Measurements from ENCODE around the gene NFASC.
A peak's percentile ranks its signal among the peaks of the same experiment; 100 is the strongest.

NFASC gene

DNA sequence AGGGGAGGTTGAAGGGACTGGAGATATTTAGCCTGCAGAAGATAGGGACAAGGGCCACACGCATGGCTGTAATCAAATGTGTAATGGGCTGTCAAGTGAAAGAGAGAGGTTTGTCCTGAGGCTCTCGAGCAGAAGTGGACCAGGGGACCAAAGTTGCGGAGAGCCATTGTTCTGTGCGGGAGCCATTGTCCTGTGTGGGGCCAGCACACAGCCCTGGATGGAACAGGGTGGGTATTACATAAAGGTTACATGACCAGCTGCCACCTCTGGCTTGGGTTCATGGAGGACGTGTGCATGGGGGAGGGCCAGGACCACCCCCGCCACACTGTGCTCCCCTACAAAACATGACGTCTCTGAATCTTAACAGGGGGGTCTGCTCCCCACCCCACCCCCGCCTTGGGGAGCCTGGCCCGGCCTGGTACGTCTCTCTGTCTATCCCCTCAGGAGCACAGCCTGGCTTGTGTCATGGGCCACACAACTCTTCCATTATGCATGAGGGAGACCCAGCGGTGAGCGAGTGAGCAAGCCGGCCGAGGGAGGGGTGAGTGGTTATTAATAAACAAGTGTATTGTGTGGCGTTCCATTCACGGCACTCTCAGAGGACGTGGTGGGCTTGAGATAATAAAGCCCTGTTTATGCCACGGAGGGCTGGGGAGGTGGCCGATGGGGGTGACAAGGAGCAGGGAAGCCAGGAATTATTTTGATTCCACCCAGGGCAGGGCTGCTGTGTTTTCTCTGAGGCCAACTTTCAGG is at the start of gene NFASC:
NFASC (plus strand) TSS at position 703 of the 753 bp plus-strand sequence. CDS start 73,454 bp downstream, outside the sequence.
- DNase-seq (ENCODE audit: low read depth in 2 of 3, low spot score in 1 of 3): no peak

DNA sequence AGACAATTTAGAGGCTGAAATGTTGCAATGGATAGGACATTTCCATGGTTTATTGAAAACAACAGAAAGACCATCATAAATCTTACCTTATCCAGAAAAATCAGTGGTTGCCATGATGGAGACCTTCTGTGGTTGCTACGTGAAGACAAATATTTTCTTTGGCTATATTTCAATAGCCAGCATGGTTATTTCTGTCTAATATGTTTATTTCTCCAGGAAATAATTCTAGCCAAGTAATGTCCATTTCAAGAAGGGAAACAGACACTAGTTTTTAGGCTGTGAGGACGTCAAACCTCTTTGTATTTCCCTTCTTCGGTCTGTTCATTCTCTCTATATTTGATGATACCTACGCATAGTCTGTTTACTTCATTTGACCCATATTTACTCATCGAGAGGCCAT is 49.2 kb upstream of the NFASC start:
- no peak for DNase-seq (ENCODE audit: low read depth in 2 of 3, low spot score in 1 of 3)

DNA sequence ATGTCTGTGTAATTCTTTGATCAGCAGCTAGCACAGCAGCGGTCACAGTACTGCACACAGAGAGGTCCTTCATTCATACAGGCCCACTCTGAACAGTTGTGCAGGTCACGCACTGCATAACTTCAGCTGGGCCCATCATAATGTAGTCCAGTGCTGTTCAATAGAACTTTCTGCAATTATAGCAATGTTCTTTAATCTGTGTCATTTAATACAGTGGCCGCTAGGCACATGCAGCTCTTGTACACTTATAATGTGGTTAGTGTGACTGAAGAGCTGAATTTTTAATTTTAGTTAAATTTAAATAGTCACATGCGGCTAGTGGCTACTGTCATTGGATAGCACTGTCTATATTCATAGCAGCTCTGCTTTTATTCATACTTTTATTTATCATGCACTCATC is 48.7 kb upstream of the NFASC start:
- no peak for DNase-seq (ENCODE audit: low read depth in 2 of 3, low spot score in 1 of 3)

DNA sequence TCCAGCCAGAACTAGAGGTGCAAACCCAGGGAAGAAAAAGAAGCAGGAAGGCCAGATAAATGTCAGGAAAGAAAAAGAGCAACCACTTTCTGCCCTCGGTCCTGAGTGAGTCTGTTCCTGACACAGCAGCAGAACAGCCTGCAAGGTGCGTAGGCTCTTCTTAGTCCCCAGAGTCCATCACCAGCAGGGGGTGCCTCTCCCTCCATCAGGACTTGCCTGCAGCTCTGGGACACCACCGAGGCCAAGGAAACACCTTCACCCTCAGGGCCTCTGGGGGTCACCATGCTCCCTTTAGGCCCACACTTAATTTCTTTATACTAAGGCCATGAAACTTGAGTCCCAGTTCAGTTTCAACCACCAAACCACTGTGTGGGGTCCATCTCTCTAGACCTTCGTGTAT is 43.7 kb upstream of the NFASC start:
- peak in 1 of 3 donors; percentile 16 for DNase-seq (ENCODE audit: low read depth in 2 of 3, low spot score in 1 of 3)

DNA sequence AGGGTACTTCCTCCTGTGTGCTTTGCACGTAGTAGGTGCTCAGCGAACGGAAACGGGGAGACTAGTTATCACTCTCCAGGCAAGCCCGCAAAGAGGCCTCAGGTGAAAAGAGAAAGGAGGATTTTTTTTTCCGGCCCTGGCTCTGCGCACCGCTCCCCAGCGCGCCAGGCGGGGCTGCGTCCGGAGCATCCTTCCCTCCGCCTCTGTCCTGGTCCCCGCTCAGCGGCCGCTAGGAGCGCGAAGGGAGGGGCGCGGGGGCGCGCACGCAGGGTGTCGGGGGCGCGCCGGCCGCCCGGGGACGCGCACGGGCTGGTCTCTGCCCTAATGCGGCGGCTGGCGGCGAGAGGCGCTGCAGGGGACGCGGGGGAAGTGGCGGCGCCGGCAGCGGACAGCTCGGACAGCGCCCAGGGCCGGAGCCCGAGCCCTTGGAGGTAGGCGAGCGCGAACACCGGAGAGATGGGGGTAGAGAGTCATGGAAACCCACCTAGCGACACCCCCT is 42.3 kb upstream of the NFASC start:
- DNase-seq (ENCODE audit: low read depth in 2 of 3, low spot score in 1 of 3): peak; percentile 18 to 33 (median 29)

DNA sequence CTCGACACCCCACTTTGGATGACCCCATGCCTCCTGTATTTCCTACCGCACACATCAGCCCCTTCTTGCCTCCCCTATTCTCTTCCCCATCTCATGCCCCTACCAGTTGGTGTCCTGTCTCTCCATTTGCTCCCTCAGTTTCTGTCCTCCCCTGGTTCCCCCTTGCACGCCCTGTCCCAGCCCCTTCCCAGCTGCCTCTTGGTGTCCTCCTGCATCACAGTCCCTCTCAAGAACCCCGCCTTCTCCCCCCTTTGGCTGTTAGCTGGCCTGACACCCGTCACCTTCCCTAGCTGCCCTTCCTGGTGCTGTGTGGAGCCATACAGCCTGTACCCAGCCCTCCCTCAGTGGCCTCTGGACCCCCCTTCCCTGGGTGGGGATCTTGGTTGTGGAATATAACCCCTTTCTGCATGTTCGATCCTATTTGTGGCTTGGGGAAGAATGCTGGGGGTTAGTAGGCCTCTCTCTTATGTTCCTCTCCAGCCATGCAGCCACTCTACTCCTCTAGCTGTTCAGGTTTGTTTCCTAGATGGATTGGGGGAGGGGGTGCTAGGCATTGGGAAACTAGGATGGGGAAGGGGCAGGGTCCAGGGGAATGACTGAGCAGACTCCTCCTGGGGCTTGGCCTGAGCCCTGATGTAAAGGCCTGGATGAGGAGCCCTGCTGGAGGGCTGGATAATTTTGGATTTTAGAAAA is 41.4 kb upstream of the NFASC start:
- no peak for DNase-seq (ENCODE audit: low read depth in 2 of 3, low spot score in 1 of 3)

DNA sequence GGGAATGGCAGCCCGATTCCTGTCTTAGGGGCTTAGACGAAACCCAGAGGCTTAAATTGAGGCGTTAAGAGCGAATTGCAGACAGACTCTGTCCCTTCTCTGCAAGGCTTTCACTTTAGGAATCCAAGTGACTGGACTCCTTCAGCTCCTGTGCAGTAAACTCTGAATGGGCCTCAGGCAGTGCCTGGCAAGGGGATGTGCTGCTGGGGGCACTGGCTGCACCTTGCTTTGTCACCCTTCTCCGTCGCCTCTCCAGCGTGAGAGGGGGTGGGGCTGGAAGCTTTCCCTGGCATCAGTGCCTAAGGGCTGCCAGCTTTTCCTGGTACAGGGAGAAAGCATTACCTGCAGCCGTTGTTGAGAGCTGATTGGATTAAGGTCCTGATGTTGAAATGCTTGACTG is 39.9 kb upstream of the NFASC start:
- DNase-seq (ENCODE audit: low read depth in 2 of 3, low spot score in 1 of 3): no peak

DNA sequence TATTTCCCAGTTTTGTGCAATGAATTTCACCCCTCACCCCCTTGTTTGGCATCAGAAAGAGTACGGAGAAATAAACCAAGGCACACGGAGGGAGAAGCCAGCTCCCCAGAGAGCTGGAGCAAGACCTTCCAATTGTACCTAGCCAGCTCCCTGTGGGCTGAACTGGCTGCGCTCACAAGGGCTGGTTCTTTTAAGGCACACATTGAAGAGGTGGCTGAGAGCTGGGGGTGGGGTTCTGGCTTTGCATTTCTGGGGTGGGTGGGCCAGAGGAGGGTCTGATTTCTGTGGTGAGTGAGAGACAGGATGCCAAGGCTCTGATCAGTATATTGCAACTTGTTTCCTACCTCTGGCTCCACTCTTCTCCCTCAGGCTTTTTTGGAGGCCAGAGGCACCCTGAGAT is 39.5 kb upstream of the NFASC start:
- DNase-seq (ENCODE audit: low read depth in 2 of 3, low spot score in 1 of 3): no peak

DNA sequence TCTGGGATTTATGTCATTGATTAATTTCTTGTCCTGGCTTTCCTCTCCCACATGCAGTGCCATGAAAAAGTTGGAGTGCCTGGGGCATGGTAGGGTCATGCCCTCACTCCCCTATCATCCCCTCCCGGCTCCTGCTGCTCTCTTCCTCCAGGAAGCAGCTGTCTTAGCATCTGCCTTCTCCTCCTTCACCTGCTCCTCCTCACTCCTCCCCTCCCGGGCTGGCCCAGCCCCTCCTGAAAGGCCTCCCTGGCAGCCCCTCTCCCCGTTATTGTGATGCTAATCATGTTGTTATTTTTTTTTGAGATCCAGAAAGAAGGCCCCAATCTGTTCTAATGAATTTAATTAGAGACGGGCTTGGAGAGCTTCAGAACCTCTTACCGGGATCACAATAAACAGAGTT is 36.3 kb upstream of the NFASC start:
- DNase-seq (ENCODE audit: low read depth in 2 of 3, low spot score in 1 of 3): no peak

DNA sequence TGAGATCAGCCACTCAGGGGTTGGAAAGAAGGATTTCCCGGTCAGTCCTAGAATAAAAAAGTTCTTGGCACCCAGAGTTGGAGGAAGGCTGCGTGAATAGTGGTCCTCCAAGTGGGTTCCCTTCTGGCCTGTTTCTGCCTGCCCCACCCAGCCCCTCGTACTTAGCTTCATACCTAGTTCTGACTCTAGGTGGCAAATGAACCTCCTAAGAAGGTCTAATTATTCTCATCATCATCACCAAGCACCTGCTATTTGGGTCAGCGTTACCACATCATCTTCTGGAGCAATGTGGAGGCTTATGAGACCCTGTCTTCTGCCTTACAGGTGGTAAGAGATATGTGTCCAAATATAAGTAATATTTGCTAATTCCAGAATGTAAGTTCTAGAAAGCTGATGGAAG is 35.9 kb upstream of the NFASC start:
- no peak for DNase-seq (ENCODE audit: low read depth in 2 of 3, low spot score in 1 of 3)

DNA sequence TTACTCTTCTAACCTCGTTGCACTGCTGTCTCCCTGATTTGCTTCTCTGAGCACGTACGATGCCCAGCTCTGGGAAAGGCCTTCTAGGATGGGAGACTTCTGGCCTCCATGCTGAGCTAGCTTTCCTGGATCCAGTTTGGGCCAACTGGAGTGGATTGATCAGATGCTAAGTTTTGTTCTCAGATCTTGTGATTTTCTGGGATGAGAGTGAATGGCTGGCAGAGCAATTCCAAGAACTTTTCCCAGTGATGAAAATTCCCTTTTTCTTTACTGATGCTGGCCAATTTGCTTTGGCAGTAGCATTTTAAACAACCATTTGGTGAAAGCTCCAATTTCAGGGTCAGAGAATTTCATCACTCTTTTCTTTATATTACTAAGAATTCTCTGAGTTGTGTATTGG is 34.9 kb upstream of the NFASC start:
- no peak for DNase-seq (ENCODE audit: low read depth in 2 of 3, low spot score in 1 of 3)

DNA sequence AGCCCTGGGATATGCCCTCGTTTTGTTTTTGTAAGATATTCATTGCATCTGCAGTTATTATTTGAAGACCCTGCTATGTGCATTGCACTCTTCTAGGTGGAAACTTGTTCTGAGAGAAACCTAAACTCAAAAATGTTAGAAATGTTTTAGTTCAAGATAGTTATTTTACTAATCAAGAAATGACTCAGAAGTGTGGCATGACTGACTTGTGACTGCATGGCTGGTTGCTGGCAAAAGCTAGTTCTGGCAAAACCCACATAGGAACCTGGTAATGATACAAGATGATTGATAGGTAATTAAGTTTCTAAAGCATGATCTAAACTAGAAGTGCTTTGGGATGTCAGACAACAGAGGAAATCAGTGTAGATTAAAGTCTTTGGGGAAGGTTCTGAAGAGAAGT is 33.8 kb upstream of the NFASC start:
- no peak for DNase-seq (ENCODE audit: low read depth in 2 of 3, low spot score in 1 of 3)

DNA sequence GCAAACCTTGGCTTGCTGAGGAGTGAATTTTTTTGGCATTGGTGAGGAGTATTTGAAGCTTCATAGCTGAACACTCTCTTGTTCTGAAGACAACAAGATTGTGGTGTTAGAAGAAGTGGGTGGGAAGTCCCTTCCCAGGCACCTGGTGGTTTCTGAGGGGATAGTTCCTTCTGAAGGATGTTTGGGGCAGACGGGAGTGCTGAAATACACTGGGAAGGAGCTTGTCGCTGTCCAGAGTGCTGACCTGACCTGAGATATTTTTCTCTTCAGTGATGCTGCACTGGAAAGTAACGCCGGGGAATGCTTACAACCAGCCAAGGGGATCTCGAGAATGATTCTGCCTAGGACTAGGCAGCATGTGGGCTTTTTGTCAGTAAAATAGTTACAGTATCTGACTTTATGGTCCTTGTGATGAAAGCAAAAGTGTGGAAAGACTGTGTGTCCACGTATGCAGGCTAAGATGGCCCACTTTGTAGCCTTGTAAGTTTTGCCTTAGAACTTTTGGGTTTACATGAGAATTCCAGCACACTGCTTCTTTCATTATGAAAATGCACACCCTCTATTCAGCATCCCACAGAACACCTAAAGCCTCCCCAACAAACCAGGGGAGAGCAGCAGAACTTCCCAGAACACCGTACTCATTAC is 33.1 kb upstream of the NFASC start:
- peak in 1 of 3 donors; percentile 8 for DNase-seq (ENCODE audit: low read depth in 2 of 3, low spot score in 1 of 3)

DNA sequence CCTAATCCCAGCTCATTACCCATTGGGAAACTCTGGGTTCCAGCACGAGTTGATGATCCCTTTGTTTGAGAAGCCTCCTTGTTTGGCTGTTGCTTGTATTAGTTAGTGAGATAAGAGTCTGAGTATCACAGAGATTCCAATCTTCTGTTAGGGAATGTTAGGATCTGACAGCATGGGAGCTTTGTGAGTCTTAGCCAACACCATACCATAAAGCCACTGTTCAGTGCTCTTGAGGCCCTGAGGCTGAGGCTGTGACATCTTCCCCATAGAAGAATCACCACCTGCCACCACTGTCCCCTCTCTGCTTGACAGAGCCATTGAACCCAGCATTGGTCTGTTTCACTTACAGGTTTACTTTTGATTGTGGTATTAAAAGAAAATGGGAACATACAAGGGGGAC is 29.3 kb upstream of the NFASC start:
- no peak for DNase-seq (ENCODE audit: low read depth in 2 of 3, low spot score in 1 of 3)

DNA sequence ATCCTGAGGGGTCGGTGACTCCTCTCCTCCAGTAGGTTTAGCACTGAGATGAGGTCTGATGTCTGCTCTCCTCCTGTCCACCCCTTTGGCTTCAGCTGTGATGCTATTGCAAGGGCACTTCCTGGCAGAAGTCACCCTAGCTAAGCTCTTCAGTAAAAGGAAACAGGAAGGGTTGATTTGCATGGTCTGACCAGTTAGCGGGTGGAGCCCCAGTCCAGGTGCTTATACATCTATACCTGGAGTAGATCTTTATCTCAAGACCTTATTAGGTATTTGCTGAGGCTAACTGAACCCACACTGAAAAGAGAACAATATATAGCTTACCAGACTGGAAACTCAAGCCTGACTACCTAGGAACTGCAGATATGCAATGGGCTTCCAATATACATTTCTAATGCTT is 28.9 kb upstream of the NFASC start:
- no peak for DNase-seq (ENCODE audit: low read depth in 2 of 3, low spot score in 1 of 3)

DNA sequence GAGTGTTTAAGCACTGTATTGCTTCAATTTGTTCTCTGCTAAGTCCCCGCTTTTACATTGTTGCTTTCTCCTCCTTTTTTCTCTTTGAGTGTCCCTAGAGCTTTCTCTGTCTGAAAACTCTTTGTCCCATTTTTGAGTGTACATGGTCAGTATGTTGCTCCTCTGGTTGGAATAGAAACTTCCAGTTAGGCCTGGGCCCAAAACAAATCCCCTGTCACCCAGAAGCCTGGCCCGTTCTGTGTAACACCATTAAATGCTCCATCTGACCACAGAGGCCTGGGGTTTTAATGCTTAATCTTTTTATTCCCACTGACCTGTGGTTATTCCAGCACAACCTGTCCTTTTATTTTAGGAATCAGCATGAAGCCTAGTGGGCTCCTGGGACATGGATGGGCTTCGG is 28.3 kb upstream of the NFASC start:
- DNase-seq (ENCODE audit: low read depth in 2 of 3, low spot score in 1 of 3): no peak

DNA sequence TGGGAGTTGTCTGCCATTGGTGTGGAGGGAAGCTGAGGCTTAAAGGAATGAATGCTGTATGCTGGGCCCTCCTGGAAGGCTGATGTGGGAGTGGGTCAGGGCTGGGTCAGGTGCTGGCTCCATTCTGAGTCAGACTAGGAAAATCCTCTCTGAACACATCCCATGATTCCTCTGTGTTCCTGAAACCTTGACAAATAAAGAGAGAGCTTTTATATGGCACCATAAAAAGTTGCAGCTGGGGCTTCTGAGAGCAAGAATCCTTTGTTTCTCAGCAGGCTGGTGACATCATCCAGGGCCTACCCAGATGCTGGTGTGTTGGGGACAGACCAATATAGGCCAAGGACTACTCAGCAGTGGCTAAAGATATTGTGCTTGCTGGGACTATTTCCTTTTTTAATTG is 27.8 kb upstream of the NFASC start:
- no peak for DNase-seq (ENCODE audit: low read depth in 2 of 3, low spot score in 1 of 3)

DNA sequence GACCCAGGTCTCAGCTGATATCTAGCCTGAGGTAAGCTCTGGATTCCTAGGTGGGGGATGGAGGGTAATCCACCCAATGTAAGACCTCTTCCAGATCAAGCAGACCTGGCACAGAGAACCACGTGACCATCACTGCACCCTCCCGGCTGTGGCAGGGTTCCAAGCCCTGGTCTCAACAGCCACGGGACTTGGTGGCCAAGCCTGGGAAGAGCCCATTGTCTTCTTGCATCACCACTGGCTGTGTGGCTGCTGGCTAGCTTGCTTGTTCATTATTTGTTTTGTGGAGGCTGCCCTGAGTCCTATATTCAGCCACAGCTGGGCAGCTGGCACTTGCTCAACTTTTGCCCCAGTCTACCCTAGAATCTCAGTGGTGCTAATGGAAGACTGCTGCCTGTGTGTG is 24.1 kb upstream of the NFASC start:
- DNase-seq (ENCODE audit: low read depth in 2 of 3, low spot score in 1 of 3): no peak

DNA sequence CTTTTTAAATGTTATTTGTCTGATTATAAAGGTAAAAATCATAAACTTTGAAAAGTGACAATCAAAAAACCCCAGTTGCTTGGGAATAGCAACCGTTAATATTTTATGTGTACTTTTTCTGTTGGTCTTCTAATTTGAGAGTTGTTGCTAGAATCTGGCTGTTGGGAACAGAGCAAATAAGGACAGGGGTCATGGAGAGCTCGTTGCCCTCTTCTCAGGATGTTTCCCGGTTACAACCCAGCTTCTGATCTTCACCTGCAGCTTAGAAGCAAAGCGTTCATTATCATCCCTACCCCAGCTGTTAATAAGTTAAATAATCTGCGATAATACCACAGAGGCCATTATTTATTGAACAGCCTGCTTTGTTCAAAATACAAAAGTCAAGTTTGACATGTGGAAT is 22.1 kb upstream of the NFASC start:
- DNase-seq (ENCODE audit: low read depth in 2 of 3, low spot score in 1 of 3): no peak

DNA sequence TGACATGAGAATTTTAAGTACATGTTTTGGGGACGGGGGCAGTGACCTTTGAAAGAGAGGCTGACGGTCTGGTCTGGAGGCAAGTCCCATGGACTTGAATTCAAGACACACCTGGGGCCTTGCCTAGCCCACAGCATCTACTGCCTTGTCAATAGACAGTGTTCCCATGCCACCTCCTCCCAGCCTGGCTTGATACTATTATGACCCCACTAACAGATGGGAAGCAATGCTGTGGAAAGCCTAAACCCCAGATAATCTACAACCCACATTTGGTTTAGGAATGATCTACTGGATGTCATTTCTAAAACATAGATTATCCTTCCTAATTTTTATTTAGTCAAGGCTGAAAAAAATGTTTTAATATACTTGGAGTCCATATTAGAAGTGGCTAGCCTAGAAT is 17.8 kb upstream of the NFASC start:
- no peak for DNase-seq (ENCODE audit: low read depth in 2 of 3, low spot score in 1 of 3)

DNA sequence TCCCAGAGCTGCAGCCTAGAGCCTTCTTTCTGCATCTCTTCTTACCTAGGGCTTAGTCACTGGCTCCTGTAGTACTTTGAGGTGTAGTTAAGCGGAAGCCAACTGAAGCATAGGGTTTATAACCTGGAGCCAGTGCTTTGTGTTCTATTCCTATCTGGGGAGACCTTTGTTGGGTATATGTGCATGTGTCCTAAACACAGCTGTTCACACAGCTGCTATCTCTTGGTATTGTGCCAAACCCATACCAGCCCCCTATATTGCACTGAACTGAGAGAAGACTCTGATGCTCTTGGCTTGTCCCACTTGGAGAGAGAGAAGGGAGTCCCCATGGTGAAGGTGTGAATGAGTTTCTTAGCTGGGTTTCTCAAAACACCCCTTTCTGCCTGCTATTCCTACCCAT is 17.2 kb upstream of the NFASC start:
- DNase-seq (ENCODE audit: low read depth in 2 of 3, low spot score in 1 of 3): no peak

DNA sequence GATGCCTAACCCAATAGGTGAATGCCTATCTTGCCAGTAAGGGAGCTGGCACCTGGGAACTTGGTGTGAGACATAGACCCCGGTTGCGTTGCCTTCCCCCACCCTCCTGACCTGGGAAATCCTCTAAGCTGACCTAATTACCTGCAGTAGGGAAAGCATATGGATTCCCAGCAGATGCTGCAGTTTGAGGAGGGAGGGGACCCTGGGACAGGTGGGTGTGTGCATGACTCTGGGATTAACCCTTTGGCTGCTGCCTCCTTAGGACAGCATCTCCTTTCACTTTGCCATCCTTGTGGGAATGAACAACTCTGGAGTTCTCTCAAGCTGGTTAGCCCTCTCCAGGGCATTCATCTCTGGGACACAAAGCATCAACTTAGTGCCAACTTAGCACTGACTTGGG is 16.4 kb upstream of the NFASC start:
- no peak for DNase-seq (ENCODE audit: low read depth in 2 of 3, low spot score in 1 of 3)

Data from stimulated activated CD4-positive, alpha-beta T cell treated with anti-CD3 and anti-CD28 coated beads, Interleukin-12 subunit alpha, Interleukin-12 subunit beta, amount 100 ng/mL, for 48 hours (primary cell).